ENCODE results near the gene UCP2.

Gene UCP2

DNA sequence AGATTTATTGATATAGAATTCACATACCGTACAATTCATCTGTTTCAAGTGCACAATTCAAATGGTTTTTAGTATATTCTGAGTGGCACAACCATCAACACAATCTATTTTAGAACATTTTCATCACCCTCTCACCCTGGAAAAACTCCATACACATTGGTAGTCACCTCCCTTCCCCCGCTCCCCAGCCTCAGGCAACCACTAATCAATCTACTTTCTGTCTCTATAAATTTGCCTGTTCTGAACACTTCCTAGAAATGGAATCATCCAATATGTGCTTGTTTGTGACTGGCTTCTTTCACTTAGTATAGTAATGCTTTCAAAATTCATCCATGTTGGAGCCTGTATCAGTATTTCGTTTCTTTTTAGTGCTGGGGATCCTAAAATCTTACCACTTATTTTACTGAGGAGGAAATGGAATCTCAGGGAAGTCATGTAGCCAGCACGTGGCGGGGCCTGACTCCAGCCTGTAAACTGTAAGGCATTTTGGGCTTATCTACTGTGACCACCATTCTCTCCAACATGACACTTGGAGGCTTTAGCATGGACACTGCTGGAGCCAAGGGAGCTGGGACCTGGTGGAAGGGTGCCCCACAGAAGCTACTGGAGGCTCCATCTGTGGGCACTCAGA lies 27.1 kb upstream of the UCP2 start:
- no peak for DNase-seq

DNA sequence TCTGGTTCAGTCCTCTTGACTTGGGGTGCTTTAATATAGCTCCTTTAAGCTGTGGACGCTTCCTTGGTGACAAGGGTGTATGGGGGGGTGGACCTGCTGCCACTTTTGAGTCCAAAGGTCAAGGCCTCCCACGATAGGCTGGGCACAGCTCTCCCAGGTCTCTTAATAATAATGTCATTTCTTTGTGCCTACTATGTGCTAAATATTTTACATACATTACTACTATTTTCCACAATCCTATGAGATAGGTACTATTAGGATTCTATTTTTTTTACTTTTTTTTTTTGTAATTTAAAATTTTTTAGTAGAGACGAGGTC lies 26.5 kb upstream of the UCP2 start:
- no peak for DNase-seq

DNA sequence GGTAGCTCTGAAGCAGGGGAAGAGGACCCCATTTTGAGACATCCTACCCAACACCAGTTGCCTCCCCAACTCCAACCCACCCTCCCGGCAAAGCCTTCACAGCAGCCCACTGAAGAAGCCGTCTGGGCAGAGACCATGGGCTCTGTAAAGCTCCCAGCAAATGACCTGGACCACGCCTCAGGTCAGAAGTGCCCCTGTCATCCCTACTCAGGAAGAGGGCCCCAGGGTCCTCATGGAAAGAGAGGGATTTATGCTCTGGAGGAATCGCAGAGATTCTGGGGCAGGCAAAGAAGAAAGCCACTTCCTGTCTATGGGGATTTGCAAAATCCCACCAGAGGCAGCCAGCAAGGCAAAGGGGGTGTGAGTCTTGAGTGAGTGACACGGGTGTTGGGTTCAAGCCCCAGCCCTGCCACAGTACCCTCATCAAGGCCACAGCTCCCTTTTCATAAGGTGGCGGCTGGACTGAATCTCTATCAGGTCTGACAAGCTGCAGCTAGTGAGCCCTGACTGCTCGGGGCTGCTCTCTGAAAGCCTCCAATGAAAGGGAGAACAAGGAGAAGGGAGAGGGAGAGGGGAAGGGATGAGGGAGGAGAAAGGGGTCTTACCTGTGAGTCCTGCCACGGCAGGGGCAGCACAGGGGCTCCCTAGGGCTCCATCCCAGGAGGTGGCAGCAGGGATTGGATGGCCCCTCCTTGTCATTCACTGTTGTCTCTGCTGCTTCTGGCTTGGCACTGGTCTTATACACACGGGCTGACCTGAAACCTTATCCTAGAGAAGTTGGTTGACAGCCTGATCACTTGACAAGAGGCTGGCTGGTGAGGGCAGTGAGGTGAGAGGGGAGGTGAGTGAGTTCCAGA lies 26.0 kb upstream of the UCP2 start, which contains the start of gene UCP3:
Gene UCP3 (minus strand): TSS at position 713 of the 857 bp plus-strand sequence. CDS start 2,043 bp downstream, outside the sequence.
- DNase-seq = no peak

DNA sequence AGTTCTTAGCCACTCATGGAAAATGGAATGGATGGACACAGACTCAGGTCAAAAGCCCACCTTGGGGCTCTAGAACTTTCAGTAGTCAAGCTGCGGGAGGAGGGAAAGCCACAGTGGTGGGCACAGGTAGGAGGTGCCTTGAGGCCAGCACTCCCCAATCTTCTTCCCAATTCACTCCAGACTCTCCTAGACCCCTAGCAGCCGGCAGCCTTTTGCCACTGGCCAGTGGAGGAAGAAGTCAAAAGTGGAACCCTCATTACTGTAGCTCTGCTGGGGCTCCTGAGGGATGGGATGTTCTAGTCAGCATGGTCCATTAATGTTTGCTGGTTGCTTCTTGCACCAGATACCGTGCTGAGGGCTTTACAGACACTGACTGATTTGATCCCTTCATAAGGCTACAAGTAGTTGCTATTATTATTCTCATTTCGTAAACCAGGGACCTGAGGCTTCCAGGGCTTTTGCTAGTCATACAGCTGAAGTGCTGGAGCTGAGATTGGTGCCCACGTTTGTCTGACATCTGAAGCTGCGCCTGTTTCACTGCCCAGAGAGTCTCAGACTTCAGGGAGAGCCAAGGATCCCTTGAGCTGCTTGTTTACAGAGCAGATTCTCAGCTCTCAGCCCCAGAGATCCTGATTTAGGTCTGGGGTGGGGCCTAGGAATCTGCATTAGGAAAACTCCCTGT lies 25.2 kb upstream of the UCP2 start:
- no peak for DNase-seq

DNA sequence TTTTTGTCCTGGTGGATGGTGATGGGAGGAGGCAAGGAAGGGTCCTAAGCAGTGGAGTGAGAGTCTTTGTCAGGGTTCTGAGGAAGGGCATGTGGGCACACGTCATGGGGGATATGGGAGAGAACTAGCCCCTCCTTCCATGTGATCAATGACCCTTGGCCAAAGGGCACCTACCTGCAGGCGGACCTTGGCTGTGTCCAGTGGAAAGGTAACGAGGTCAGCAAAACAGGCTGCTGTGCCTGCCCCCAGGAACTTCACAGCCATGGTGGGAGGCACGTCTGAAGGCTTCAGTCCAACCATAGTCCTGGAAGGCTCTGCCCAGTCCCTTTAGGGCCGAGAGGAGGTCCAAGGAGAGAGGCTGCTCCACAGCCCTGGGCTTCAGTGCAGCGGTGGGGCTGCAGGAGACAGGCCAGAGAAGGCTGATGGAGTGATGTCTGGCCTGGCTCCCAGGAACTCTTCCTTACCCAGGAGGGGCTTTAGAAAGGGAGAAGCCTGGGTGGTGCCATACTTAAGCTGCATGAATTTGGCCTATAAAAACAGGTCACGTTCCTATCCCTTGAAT lies 24.2 kb upstream of the UCP2 start:
- DNase-seq = no peak

DNA sequence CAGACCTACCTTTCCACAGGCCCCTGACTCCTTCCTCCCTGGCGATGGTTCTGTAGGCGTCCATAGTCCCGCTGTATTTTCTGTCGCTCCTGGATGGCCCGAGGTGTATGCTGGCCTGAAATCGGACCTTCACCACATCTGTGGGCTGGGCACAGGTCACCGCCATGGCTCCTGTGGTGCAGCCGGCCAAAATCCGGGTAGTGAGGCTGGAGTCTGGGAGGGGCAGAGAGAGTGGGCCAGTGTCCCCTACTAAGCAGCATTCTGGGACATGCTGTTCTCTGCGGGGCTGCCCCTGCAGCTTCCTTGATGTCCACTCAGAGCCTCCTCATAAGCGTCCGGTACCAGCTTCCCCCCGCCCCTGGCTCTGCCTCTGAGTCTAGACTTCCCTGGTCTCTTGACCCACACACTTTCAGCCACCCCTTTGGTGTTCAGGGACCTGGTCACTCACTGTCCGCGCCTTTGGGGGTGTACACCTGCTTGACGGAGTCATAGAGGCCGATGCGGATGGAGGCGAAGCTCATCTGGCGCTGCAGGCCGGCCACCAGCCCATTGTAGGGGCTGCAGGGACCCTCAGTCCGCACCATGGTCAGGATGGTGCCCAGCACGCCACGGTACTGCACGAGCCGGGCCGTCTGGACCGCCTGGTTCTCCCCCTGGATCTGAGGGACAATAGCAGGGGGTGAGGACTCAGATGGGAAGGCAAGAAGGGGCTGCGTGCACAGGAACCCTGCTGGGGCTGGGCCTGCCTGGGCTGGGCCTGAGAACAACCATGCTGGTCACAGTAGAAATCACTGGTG lies 23.3 kb upstream of the UCP2 start:
- DNase-seq = no peak

DNA sequence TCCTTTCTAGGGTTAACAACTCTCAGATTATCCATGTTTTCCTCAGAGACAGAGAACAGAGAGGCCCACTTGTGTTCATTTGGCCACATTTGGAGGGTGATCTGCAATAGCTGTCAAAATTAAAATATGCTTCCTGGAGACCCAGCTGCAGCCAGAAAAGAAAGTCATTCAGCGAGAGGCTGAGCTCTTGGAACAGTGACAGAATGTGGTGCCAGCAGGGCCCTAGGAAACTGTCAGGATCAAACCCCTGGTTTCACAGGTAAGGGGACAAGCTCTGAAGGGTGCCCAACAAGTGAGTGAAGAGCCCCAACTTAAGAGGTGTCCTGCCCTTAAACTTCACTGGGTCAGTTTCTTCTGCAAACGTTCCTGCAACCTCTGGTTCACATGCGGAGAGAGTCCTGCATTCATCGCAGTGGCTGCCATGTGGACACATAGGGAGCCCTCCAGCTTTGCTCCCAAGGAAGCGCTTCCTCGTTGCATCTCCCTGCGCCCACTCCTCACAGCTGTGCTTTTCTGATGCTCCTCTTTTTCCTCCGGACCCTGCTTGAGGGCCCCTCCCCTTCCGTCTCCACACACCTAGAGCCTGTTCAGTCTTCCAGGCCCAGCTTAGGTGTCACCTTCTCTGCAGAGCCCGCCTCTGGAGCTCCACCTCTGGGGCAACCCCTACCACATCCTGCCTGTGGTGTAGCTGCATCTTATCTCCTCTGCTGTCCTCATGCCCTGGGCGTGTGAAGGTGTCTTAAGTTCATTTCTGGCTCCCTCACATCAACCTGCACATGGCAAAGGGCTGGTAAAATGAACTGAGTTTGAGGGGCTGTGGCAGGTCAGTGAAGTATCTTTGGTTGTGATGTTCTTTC lies 22.3 kb upstream of the UCP2 start:
- no peak for DNase-seq

DNA sequence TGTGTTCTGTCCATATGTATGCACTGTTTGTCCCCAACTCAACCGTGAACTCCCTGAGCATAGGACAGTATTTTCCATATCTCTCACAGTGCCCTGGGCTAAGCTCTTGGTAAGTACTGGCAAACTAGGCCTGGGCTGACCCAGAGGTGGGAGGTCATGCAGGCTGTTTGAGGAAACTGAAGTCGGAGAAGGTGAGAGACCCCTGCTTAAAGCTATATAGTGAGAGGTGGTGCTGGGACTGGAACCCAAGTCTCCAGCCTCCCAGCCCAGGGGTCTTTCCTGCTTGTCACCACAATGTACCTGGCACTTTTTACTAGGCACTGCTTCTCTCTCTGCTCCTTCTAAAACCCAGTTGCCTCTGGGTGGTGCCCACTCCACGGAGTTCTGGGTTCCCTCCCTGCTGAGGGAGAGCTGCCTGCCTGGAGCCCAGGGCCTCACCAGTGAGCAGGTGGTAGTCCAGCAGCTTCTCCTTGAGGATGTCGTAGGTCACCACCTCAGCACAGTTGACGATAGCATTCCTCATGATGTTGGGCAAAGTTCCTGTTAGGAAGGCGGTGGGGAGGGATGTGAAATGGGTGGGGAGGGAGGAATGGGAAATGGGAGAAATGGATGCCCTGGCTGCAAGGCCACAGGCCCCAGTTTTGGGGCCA lies 21.5 kb upstream of the UCP2 start:
- DNase-seq = no peak

DNA sequence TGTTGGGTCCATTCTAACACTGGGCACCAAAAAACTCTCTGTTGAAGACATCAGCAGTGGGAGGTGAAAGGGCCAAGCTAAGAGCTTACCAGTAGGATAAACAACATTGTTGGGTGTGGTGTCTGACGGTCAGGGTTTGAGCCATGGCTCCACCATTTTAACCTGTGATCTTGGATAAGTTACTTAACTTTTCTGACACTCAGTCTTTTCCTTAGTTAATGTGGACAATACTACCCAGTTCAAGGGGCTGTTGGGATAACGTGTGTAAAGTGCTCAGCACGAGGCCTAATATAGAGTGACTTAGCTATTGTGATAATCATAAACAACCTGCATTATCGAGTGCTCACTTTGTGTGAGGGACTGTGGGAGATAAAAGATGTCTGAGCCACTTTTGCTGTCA lies 20.2 kb upstream of the UCP2 start:
- no peak for DNase-seq

DNA sequence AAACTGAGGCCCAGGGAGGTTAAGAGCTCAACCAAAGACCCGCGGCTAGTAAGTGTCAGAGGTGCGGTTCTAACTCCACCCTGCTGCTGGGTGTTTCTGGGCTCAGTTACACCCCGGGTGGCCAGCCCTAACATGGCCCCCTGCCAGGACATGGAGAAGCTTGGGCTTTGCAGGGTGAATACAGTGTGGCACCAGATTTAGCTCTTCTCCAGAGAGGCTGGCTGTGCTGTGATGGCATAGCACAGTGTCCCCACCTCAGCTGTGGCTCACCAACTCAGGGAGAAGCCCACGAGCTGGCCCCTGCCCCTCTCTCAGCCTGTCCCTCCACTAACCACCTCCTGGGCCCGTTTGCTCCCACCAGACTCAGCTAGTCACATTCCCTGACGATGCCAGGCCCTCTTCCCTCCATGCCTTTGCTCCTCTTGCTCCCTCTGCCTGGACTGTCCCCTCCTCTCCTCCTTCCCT lies 19.2 kb upstream of the UCP2 start:
- DNase-seq = no peak

DNA sequence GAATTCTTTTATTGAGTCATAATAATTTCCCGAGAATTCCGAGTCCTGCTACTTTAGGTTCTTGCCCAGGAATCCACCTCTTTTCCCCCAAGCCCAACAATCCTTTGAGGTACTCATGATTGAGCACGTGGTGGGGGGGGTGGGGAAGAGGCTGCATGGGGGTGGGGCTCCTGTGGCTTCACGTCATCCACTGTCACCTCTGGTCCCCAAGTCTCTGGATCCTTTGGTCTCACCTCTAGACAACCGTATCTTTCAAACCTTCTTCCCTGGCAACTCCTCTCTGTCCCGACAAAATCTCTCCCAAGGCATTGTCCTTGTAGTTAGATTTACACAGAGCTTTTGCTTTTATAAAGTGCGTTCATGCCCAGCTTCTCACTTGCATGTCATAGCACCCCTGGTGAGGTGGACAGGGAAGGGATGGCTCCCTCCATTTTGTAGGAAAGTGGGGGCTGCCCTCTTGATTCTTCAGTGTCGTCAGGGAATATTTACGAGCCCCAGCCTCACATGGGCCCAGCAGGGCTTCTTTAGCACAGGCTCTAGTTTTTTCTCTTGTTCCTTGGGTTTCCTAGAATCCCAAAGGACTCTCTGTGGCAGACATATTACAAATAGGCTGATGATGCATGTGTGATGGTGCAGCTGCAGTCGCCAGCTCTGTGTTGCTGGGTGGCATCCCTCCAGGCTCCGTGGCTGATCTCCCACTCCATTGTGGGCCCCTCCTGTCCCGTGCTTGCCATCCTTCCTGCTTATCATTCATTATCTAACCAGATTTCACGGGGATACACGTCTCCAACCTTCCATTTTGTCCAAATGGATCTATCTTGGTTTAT lies 17.9 kb upstream of the UCP2 start:
- no peak for DNase-seq

DNA sequence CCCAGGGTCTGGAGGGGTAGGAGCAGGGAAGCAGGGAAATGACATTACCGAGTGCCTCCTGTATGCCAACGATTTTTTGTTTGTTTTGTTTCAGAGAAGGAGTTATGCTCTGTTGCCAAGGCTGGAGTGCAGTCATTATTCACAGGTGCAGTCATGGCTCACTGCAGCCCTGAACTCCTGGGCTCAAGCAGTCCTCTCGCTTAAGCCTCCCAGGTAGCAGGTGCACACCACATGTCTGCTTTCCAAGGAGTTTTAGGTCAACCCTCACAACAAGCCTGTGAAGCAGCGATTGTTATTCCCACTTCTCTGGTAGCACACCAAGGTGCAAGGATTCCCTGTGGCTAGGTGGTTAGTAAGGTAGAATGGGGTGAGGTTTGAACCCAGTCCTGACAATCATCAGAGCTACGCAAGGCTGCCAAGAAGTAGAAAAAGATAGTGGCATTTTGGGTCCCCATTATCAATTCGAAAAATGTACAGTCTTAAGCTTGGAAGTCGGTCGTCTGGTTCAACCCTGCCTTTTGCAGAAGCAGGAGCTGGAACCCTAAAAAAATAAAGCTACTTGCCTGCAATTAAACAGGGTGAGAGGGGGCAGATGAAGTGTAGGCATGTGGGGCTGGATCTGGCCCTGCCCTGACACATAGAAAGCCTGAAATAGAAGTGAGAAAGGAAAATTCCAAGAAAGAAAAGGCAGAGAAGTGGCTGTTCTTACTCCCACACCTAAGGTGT lies 17.1 kb upstream of the UCP2 start:
- DNase-seq = no peak

DNA sequence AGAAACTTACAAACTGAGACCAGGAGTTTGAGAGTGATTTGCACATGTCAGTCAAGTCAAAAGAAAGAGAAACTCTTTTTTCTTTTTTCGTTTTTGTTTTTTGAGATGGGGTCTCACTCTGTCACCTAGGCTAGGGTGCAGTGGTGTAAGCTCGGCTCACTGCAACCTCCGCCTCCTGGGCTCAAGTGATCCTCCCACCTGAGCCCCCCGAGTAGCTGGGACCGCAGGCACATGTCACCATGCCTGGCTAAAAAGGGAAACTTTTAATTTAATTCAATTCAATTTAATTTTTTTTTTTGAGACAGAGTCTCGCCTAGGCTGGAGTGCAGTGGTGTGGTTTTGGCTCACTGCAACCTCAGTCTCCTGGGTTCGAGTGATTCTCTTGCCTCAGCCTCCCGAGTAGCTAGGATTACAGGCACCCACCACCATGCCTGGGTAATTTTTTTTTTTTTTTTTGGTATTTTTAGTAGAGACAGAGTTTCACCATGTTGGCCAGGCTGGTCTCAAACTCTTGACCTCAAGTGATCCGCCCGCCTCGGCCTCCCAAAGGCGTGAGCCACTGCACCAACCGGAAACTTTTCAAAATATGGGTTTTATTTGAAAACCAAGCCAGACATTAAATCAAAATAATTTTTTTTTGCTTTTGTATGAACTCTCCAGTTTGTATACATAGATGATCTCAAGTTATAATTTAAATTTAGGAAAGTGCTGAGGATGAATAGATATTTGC lies 16.4 kb upstream of the UCP2 start:
- no peak for DNase-seq

DNA sequence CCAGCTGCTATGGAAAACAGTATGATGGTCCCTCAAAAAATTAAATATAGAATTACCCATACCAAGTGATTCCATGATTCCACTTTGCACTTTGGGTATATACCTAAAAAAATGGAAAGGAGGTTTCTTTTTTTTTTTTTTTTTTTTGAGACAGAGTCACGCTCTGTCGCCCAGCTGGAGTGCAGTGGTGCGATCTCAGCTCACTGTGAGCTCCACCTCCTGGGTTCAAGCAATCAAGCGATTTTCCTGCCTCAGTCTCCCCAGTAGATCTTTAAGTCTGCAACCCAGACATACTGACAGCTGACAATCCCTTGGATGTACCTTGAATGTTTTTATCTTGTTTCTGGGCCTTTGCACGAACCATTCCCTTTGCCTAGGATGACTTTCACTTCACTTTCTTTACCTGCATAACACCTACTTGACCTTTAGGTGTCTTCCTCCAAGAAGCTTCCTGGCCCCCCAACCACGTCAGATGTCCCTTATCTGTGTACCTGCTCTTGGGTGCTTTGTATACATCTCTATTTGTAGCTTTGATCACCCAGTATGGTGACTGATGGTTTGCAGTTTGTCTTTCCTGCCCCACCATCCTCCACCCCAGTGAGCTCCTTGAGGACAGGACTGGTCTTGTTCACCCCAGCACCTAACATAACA lies 14.6 kb upstream of the UCP2 start:
- no peak for DNase-seq

DNA sequence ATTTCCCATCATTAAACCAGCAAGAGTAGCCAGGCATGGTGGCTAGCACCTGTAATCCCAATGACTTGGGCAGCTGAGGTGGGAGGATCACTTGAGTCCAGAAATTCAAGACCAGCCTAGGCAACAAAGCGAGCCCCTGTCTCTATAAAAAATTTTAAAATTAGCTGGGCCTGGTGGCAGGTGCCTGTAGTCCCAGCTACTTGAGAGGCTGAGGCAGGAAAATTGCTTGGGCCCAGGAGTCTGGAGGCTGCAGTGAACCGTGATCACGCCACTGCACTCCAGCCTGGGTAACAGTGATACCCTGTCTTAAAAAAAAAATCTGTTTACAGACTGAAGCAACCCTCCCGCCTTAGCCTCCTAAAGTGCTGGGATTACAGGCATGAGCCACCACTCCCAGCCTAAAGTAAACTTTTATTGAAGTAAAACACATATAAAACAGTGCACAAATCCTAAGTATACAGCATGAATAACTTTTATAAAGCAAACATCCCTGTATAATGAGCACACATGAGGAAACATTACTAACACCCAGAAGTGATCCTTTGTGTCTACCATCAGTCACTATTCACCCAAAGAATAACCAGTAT lies 13.6 kb upstream of the UCP2 start:
- DNase-seq = no peak

DNA sequence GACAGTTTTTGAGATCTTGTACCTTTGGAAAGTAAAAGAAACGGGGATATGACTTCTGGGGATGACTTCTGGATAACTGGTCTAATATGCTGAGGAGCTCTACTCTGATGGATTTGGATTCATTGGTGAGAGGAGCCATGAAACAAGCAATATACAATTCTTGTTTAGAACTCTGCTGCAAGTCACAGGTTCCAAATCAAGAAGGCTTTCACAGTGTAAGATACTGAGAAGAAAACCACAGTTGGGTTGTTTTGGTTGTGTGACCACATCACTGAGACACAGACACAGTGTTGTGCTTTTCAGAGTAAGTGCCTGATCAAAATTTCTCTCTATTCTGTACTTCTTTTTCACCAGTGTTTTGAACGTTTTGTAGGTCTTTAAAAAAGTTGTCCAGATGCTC lies 13.1 kb upstream of the UCP2 start:
- DNase-seq = no peak

DNA sequence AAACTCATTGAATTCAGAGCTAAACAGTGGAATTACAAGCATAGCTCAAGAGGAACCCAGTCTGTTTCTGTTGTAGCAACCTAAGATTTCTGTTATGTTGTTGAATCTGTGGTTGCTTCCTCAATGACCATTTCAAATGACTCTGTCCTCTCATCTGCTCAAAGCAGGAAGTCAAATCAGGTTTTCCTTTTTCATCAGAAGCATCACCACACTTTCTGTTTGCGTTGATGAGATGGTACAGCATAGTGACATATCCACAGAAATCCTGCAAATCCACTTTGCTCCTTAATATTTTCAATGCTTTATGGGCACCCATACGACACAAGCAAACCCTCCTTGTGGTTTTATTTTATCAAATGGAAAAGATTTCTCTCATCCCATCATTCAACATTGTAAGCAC lies 12.6 kb upstream of the UCP2 start:
- no peak for DNase-seq

DNA sequence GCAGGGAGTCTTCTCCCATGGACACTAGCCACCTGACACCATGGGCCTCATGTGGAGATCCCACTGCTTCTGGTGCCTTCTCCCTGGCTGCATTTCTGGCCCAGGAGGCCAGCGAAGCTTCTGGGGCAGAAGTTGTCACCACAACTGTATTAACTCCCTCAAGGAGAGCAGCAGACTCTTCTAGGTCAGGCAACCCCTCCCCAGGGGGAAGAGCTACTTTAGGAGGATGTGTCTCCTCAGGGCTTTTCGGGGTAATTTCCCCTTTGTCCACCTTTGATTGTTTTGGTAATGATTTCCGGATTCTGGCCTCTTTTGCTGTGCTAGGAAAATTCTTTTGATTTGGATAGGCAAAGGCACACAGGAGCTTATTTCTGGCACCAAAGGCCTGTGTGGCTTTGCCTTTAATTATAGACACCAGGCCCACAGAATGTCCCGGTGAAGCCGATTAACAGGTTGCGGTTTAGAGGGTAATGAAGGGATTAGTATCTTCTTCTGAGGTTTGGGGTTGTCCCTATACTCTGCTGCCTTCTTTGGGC lies 8.9 kb upstream of the UCP2 start:
- no peak for DNase-seq

Measured in SIG-M5 (cell line).